ENCODE results near the gene HOXA6. TPM values are rescaled to one million over a fixed set of nuclear protein-coding genes. Genes with fewer than 3 reads are reported as not detected.

The HOXA6 gene
- polyA plus RNA-seq, 1 donor from 2014 or later = not detected

DNA sequence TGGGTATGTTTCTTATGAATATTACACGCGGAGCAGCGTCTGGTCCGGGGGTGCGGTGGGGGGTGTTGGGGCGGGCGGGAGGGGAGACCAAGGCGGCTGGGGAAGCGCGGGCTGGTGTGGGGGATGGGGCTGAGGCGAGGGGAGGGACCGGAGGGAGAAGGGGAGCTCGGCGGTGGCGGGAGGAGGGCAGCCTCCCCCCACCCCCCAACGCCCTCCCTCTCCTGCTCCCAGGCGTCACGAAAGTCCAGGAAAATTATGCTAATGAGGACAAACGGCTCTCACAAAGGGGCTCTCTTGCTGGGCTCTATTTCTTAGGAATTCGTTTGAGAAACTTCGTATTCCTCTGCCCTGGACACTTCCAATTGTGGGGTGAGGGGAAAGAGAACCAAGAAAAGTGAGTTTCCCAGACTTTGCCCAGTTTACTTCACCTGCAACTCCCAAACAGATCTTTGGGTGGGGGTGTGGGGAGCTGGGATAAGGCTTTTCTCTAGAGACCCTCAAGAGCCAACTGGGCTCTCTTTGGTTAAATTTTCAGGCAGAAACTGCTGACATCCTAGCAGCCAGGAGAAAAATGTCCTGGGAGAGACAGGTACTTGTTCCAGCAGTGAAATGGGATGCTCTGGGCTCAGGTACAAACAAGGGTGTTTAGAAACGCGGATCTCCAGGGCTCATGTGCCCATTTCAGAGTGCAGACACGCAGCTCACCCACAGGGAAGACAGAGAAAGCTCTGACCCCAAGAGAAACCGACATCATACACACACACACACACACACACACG is 33.4 kb downstream of the HOXA6 start:
- no peak overlapping the region for H3K9ac ChIP-seq (ENCODE audit: low read length)
- no peak overlapping the region for H3K4me2 ChIP-seq (ENCODE audit: low read length)
- H2AFZ ChIP-seq (ENCODE audit: low read depth, low read length) = no peak overlapping the region
- peaks cover 96% of the 10 kb centered on the region for H3K27me3 ChIP-seq (ENCODE audit: insufficient read depth, low read depth, low read length)
- H4K20me1 ChIP-seq (ENCODE audit: insufficient read depth) = no peaks in the 10 kb centered on the region
- no peaks in the 10 kb centered on the region for H3K79me2 ChIP-seq (replicated peaks; ENCODE audit: insufficient read depth, low read length)
- TF ChIP-seq REST (IDR thresholded peaks at IDR 0.05; ENCODE audit: borderline replicate concordance) = no peak
- TF ChIP-seq EZH2 (IDR thresholded peaks at IDR 0.05; ENCODE audit: borderline replicate concordance, insufficient read depth, low read length, poor library complexity, severe bottlenecking) = peak; percentile 34
- no peak overlapping the region for H3K4me3 ChIP-seq (ENCODE audit: low read length)
- H3F3A ChIP-seq (ENCODE audit: insufficient read depth, low read length, poor library complexity, severe bottlenecking) = no peaks in the 10 kb centered on the region
- H3K36me3 ChIP-seq (ENCODE audit: insufficient read depth, low read length) = no peaks in the 10 kb centered on the region
- no peaks in the 10 kb centered on the region for H3K9me3 ChIP-seq (ENCODE audit: low read length)
- no peaks in the 10 kb centered on the region for H3K9me2 ChIP-seq (ENCODE audit: insufficient read depth, low read length)
- no peak overlapping the region for H3K27ac ChIP-seq (ENCODE audit: low read length)

DNA sequence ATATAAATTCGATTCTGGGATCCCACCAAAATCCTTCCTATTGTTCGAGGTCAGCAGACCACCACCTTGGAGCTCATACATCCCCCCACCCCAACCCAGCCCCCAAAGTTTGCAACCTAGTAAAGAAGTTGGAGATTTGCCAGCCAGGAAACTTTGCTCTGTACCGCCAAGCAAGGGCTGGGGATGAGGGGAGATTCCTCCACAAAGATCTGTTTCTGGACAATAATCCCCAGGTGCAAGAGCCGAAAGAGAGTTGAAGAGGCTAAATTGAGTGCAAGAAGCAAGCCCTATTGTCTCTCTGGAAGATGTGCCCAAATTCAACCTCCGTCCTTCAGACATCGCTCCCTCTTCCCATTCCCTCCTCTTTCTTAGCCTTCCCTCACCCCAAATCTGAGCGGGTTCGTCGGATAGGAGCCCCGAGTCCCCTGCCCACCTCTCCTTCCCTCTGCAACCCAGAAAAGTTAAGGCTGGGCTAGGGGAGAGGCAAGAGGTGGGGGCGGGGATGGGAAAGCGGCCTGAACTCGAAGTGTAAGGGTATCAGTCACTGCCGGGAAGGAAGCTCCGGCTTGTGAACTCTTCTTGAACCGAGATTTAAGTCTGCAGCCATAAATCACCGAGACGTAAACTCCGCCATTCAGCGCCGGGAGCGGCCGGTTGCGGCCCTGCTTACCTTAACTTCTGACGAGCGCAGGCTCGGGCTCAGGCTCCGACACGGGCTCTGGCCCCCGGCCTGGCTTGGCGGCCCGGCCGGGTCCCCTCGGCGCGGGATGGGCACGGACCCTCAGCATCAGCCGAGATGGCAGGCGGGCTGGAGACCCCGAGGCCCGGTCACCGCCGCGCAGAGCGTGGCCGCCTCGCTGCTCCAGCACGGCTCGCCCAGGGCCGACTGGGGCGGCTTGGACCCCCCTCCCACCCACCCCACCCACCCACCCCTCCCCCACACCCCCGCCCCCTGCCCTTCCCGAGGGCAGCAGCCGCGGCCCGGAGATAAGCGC is 34.3 kb downstream of the HOXA6 start:
- H2AFZ ChIP-seq (ENCODE audit: low read depth, low read length) = no peak overlapping the region
- H3F3A ChIP-seq (ENCODE audit: insufficient read depth, low read length, poor library complexity, severe bottlenecking) = no peaks in the 10 kb centered on the region
- no peaks in the 10 kb centered on the region for H3K9me2 ChIP-seq (ENCODE audit: insufficient read depth, low read length)
- no peak overlapping the region for H3K27ac ChIP-seq (ENCODE audit: low read length)
- H3K36me3 ChIP-seq (ENCODE audit: insufficient read depth, low read length) = no peaks in the 10 kb centered on the region
- TF ChIP-seq EZH2 (IDR thresholded peaks at IDR 0.05; ENCODE audit: borderline replicate concordance, insufficient read depth, low read length, poor library complexity, severe bottlenecking) = peak; percentile 92
- TF ChIP-seq POLR2AphosphoS5 (IDR thresholded peaks at IDR 0.05) = no peak
- H3K79me2 ChIP-seq (replicated peaks; ENCODE audit: insufficient read depth, low read length) = no peaks in the 10 kb centered on the region
- H3K4me2 ChIP-seq (ENCODE audit: low read length) = no peak overlapping the region
- H3K4me3 ChIP-seq (ENCODE audit: low read length) = no peak overlapping the region
- H4K20me1 ChIP-seq (ENCODE audit: insufficient read depth) = no peaks in the 10 kb centered on the region
- H3K9me3 ChIP-seq (ENCODE audit: low read length) = no peaks in the 10 kb centered on the region
- H3K9ac ChIP-seq (ENCODE audit: low read length) = no peak overlapping the region
- peaks cover 96% of the 10 kb centered on the region for H3K27me3 ChIP-seq (ENCODE audit: insufficient read depth, low read depth, low read length)

DNA sequence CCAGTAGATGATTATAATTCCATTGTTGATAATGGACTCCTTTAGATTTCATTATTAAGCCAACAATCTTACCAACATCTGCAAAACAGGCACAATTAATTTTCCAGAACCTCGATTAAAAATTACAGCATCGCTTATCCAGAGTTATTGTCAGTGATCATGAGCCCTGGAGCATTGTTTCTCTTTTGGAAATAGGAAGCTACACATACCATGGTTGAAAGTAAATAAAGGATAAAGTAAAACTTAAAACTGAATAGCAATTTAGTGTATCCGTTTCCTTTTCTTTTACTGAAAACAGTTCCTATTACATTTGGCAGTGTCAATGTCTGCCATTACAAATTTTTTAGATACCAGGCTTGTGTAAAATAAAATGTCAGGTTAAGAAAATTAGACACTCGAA is 35.2 kb downstream of the HOXA6 start:
- no peak overlapping the region for H3K27ac ChIP-seq (ENCODE audit: low read length)
- TF ChIP-seq EP300 (conservative IDR thresholded peaks at IDR 0.05; ENCODE audit: poor library complexity, severe bottlenecking) (no peak), MXI1 (conservative IDR thresholded peaks at IDR 0.05; ENCODE audit: poor library complexity, severe bottlenecking) (no peak), RAD21 (conservative IDR thresholded peaks at IDR 0.05) (no peak), SMC3 (conservative IDR thresholded peaks at IDR 0.05; ENCODE audit: poor library complexity) (no peak), POLR2AphosphoS5 (IDR thresholded peaks at IDR 0.05) (no peak), REST (IDR thresholded peaks at IDR 0.05; ENCODE audit: borderline replicate concordance) (no peak), EZH2 (IDR thresholded peaks at IDR 0.05; ENCODE audit: borderline replicate concordance, insufficient read depth, low read length, poor library complexity, severe bottlenecking) (no peak), TAF1 (IDR thresholded peaks at IDR 0.05; ENCODE audit: low read depth) (no peak), CTCF (IDR thresholded peaks at IDR 0.05; ENCODE audit: poor library complexity, severe bottlenecking) (no peak)
- H3K27me3 ChIP-seq (ENCODE audit: insufficient read depth, low read depth, low read length) = peaks cover 96% of the 10 kb centered on the region
- no peaks in the 10 kb centered on the region for H3K79me2 ChIP-seq (replicated peaks; ENCODE audit: insufficient read depth, low read length)
- no peaks in the 10 kb centered on the region for H3K36me3 ChIP-seq (ENCODE audit: insufficient read depth, low read length)
- H3K4me2 ChIP-seq (ENCODE audit: low read length) = no peak overlapping the region
- H3K9me2 ChIP-seq (ENCODE audit: insufficient read depth, low read length) = no peaks in the 10 kb centered on the region
- H3K9ac ChIP-seq (ENCODE audit: low read length) = no peak overlapping the region
- H3K4me3 ChIP-seq (ENCODE audit: low read length) = no peak overlapping the region
- H2AFZ ChIP-seq (ENCODE audit: low read depth, low read length) = no peak overlapping the region
- H4K20me1 ChIP-seq (ENCODE audit: insufficient read depth) = no peaks in the 10 kb centered on the region
- no peaks in the 10 kb centered on the region for H3K9me3 ChIP-seq (ENCODE audit: low read length)
- no peaks in the 10 kb centered on the region for H3F3A ChIP-seq (ENCODE audit: insufficient read depth, low read length, poor library complexity, severe bottlenecking)

Measured in neural cell (in vitro differentiated cells).